EL (cell line): ENCODE results near the gene HIP1R.
"Not testable (repeated sequence)": the region's sequence is repeated elsewhere in the genome, so short reads cannot be mapped to it uniquely, and the experiment has no call there.

ENCODE experiments used
- DNase-seq: peaks from one replicate; pipeline ENCODE4 v3.0.0-alpha.2; 2016

Gene HIP1R

GRCh38 chr12:122894193-122895121, 59.2 kb downstream of the HIP1R start:
- no peak for DNase-seq

- DNase-seq: no peak
Measured at GRCh38 chr12:122895320-122895703, 60.1 kb downstream of the HIP1R start.

- peak; percentile 84 for DNase-seq
Measured at GRCh38 chr12:122895704-122896636, 60.7 kb downstream of the HIP1R start, which contains the start of gene VPS37B. Gene VPS37B (minus strand): TSS chr12:122896124. CDS start chr12:122896062, 62 bp downstream.

DNA sequence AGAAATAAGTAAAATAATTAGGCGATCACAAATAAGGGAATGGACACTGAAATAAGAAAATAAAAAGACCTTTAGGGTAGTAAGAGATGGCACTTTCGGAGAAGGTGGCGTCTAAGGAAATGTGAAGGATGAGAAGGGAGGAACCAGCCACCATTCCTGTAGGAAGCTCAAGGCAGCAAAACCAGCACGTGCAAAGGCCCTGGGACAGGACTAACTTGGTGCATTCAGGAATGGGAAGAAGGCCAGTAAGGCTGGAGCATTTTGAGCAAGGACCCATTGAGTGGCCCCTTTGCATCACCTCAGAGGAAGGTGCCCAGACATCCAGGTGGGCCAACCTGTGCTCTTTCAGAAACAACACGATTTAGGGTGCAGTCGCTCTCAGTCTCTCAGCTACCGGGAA, 61.4 kb downstream of the HIP1R start:
- DNase-seq: no peak

GRCh38 chr12:122899887-122900286, 64.6 kb downstream of the HIP1R start:
- no peak for DNase-seq

- no peak for DNase-seq
Measured at GRCh38 chr12:122902854-122903692, 67.8 kb downstream of the HIP1R start.

GRCh38 chr12:122903693-122904034, 68.4 kb downstream of the HIP1R start:
- DNase-seq: no peak

DNA sequence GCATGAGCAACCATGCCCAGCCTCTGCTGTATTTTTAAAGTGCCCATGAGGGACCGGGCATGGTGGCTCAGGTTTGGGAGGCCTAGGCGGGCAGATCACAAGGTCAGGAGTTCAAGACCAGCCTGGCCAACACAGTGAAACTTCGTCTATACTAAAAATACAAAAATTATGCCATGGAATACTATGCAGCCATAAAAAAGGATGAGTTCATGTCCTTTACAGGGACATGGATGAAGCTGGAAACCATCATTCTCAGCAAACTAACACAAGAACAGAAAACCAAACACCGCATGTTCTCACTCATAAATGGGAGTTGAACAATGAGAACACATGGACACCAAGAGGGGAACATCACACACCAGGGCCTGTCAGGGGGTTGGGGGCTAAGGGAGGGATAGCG, 70.0 kb downstream of the HIP1R start:
- DNase-seq: not testable (repeated sequence)

GRCh38 chr12:122908915-122909314, 73.7 kb downstream of the HIP1R start:
- DNase-seq: no peak

DNA sequence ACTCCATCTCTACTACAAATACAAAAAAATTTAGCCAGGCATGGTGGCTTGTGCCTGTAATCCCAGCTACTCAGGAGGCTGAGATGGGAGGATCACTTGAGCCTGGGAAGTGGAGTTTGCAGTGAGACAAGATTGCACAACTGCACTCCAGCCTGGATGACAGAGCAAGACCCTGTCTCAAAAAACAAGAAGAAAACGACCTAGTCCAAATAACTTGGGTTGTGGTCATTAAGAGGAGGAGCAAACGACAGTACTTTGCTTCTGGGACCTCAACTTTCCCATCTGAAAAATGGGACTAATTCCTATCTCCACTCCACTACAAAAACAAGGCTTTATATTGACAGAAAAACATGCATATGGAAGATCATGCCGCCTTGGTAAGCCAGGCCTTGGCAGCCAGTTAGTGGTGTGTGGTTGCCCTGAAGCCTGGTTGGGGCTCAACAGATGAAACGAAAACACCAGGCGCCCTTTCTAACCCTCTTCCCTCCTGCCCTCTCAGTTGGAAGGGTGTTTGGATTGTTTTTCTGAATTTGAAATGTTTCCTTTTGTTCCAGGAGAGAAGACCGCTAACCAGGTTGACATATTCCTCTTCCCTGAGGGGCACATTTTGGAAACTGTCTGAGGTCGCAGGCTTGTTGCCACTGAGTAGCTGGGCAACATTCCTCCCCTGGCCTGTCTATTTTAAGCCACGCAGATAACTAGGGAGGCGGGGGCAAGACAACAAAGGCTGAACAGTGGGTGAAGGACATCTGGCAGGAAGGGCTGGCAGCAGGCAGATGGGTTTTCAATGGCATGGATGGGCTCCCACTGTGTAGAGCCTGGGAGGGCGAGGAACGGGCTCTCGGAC, 74.4 kb downstream of the HIP1R start:
- no peak for DNase-seq
